Loucy (cell line): ENCODE data around the gene HMOX2.

Source experiments
- EZH2phosphoT487 ChIP-seq: fragments of 200-600 bp; IDR thresholded peaks from 2 replicates; pipeline ENCODE4 v1.6.1; 2018; ENCODE audit warnings: antibody characterized with exemption, mild to moderate bottlenecking, moderate library complexity, borderline replicate concordance
- TF ChIP-seq, protein P1 (sequence below): fragments of 200-600 bp; sonication (generic); conservative IDR thresholded peaks from 2 replicates; pipeline ENCODE4 v1.5.1; 2014; ENCODE audit warnings: mild to moderate bottlenecking, antibody characterized with exemption, low read length

DNA sequence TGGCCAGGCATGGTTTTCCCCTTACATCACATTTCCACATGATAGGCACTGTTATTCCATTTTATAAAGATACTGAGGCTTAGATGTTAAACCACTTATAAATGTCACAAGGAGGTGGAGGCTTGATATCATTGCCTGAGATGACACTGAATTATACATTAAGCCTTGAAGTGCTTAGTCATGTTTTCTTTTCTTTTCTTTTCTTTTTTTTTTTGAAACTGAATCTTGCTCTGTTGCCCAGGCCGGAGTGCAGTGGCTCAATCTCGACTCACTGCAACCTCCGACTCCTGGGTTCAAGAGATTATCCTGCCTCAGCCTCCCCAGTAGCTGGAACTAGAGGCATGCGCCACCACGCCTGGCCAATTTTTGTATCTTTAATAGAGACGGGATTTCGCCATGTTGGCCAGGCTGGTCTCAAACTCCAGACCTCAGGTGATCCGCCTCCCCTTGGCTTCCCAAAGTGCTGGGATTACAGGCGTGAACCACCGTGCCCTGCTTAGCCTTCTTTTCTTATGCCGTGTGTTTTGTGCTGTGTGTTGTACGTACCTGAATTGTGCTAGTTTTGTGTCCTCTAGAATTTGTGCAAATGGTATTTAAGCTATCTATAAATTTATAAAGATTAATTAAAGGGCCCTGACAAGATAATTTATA lies 49.4 kb upstream of the HMOX2 start:
- TF ChIP-seq, protein P1, sequence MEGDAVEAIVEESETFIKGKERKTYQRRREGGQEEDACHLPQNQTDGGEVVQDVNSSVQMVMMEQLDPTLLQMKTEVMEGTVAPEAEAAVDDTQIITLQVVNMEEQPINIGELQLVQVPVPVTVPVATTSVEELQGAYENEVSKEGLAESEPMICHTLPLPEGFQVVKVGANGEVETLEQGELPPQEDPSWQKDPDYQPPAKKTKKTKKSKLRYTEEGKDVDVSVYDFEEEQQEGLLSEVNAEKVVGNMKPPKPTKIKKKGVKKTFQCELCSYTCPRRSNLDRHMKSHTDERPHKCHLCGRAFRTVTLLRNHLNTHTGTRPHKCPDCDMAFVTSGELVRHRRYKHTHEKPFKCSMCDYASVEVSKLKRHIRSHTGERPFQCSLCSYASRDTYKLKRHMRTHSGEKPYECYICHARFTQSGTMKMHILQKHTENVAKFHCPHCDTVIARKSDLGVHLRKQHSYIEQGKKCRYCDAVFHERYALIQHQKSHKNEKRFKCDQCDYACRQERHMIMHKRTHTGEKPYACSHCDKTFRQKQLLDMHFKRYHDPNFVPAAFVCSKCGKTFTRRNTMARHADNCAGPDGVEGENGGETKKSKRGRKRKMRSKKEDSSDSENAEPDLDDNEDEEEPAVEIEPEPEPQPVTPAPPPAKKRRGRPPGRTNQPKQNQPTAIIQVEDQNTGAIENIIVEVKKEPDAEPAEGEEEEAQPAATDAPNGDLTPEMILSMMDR = no peak
- TF ChIP-seq EZH2phosphoT487 = no peak
